Measurements from ENCODE around the gene SLC6A11.
A peak's percentile ranks its signal among the peaks of the same experiment; 100 is the strongest.

SLC6A11 gene

DNA sequence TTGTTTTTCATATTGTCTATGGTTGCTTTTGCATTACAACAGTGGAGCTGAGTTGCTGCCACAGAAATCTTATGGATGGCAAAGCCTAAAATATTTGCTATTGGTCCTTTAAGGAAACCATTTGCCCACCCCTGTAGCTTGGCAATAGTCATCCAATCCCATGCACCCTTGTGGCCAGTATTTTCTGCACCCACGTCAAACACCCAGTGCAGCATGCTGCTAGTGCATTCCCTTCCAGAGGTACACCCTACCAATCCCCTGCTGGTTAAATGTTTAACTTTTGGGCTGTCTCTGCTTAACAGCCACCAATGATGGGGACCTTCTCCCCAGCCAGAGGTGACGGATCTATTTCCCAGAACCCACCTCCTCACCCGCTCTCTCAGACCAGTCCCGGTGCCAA is 23.8 kb upstream of the SLC6A11 start:
- DNase-seq = no peak

DNA sequence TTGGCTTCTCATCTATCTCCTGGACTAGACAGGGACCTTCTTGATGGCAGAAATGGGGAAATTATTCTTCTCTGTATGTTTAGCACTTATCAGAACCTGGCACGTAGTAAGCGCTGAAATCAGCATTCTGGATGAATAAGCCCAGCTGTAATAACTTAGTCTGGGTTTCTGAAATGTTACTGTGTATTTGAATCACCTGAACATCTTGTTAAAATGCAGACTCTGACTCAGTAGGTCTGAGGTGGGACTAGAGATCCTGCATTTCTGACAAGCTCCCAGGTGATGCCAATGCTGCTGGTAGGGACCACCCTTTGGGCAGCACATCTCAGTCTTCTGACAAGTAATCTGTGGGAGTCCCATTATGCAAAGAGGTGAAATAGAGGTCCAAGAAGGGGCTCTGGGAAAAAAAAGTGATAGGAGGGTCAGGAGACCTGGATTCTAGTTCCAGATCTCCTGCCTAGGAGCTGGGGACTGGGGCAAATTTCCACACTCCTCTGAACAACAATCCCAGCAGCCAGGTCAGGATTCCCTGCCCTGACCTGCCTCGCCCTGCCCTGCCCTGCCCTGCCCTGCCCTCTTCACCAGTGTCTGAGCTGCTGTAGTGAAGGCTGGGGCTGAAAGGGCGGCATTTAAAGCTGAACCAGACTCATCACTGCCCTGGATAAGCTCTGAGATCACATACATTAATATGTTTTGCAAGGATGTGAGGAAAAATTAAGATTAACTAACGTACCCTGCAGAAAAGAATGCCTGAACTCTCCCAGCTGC is 17.2 kb upstream of the SLC6A11 start:
- DNase-seq = no peak

DNA sequence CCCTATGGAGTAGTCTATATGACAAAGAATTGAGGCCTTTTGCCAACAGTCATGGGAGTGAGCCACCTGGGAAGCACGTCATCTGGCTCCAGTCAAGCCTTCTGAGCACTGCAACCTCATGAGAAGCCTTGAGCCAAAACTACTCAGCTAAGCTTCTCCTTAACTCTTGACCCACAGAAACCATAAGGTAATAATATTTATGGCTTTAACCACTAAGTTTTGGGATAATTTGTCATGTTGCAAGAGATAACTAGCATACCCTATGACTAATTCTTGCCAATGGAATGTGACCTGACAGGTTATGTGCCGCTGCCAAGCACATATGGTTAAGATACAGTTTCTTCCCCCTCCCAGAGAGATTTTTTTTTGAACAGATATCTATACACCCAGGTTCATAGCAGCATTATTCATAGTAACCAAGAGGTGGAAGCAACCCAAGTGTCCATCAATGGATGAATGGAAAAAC is 11.8 kb upstream of the SLC6A11 start:
- peak; percentile 37 for DNase-seq

DNA sequence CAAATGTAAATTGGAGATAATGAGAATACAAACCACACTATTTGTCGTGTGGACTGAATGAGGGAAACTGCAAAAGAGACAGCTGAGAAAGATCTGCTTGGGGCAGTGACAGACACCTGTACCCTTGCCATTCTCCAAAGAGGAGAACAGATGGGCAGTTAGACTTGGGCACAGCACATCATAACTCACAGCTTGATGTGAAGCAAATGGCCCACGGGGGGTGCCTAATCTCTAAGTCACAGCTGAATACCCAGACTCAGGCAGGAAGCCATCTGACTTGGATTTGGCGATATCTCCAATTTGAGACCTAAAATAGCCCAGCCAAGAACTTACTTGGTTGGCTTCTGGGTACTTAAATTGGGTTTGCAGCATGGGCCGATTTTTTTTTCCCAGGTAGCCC is 10.0 kb upstream of the SLC6A11 start:
- DNase-seq = no peak

DNA sequence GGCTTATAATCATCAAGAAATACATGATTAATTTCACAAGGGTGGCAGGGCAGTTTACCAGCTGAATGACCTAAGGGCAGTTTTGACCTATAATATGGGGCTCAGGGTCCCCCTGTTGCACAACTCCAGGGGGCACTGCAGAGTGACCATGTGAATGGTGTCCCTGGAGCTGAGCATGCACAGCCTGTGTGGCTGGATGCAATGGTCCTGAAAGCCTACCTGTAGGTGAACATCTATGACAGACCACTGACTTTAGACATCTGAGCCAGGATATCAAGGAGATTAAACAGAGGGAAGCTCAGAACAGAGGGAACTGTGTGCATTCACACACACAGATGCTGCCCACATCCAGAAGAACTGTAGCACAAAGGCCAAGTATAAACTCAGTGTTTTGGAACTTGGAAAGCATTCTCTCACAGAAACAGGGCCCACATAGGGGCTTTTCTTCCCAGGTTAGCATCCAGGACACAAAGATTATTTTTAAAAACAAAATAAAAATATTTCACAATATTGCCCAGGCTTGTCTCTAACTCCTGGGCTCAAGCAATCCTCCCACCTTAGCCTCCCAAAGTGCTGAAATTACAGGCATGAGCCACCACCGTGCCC is 7.8 kb upstream of the SLC6A11 start:
- DNase-seq = no peak

DNA sequence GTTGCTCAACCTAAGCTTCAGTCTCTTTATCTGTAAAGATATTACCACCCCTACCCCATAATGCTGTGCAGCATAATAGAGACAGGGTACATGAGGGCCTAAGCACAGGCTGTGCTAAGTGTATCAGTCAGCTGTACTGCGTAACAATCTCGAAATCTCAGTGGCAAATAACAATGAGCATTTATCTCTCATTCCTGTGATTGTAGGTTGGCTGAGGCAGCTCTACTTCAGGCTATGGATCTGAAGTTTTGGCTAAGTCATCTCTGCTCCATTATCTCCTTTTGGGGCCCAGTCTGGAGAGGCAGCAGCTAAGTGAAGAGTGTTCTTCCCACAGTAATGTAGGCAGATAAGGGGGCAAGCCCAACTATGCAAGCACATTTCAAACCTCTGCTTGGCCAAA is 7.1 kb upstream of the SLC6A11 start:
- DNase-seq = no peak

DNA sequence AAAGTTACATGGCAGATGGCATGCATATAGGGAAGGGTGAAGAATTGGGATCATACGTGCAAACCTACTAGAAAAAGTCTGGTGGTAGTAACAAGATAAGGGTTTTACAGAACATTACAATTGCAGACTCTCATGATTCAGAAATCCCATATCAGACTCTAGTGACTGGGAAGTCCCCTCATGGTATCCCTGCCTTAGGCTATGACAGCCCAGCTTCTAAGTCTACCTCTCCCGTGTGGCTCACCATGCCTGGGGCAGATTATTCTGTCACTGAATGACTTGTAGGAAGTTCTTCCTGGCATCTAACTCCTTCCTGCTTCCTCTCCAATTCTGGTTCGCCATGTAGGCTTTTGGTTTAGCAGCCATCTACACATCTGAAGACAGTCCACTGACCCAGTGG is 5.7 kb upstream of the SLC6A11 start:
- DNase-seq = no peak

DNA sequence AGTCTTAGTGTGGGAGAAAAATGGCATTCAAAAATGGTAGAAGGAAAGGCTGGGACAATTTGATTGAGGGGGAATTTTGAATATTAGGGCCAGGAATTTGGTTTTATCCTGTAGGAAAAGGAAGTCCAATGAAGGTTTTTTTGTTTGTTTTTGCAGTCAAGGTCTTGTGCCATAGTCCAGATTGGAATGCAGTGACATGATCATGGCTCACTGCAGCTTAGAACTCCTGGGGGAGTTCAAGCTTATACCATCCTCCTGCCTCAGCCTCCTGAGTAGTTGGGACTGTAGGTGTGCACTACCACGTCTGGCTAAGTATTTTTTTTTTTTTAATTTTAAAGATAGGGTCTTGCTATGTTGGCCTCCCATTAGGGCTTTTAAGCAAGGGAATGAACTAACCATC is 2.6 kb upstream of the SLC6A11 start:
- DNase-seq = no peak

DNA sequence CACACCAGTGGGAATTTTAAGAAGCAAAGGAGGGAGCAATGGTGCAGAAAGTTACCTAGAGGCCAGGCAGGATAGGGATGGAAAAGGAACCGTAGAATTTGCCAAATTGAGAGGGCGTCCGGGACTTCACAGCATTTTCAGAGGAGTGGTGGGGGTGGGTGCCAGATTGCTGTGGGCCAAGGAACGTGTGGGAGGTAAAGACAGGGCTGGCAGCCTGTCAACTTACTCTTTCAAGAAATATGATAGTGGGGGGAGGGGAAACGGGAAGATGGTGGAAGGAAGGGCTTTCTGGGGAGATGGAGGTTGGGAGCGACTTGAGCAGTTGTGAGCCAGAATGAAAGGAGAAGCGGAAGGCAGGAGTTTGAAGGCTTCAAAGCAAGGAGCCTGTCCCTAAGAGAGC is 1.4 kb upstream of the SLC6A11 start:
- DNase-seq = no peak

DNA sequence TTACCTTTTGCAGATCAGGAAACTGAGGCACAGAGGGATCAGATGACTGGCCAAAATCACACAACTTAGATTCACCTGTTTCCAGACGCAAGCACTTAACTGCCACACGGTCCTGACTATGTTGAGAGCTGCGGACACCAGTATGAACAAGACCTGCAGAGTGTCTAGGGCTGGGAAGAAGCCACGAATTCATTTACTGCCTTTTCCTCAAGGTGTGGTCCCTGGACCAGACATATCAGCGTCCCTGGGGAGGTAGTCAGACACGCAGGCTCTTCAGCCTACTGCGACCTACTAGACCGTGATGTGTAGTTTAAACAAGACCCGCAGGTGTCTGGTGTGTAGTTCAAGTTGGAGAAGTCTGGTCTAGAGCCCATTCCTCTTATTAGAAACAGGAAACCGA is 541 bp upstream of the SLC6A11 start:
- DNase-seq = no peak

DNA sequence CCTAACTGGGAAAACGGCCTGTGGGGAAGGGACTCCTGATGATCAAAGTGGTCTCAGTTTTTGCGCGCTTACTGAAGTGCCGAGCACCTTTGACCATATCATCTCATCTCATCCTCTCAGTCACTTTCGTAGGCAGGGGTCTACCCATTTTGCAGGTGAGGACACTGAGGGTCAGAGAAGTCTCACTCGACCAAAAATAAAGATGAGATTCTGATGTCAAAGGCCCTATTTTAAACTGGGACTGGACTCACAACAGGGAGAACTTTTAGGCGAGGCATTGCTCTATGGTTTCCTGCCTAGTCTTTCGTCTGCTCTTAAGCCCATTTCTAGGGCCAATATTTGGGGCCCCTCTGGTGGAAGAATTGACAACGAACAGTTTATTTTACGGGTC is 830 bp downstream of the SLC6A11 start:
- no peak for DNase-seq

DNA sequence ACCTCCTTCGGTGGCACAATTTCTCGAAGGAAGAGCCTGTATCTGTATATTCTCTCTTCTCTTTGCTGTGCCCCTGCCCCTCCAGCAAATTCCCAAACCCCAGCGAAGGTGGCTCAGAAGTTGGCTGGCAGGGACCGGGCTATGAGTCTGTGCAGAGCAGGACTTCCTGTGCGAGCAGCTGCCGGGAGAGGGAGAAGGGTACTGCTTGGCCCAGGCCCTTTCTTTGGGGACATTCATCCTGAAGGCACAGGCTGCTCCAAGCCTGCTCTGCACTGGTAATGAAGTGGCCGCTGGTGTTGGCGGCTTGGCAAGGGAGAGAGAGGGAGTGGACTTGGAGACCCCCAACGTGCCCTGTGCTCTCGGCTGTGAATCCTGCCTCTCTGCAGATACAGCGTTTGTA is 1.5 kb downstream of the SLC6A11 start:
- DNase-seq = no peak

DNA sequence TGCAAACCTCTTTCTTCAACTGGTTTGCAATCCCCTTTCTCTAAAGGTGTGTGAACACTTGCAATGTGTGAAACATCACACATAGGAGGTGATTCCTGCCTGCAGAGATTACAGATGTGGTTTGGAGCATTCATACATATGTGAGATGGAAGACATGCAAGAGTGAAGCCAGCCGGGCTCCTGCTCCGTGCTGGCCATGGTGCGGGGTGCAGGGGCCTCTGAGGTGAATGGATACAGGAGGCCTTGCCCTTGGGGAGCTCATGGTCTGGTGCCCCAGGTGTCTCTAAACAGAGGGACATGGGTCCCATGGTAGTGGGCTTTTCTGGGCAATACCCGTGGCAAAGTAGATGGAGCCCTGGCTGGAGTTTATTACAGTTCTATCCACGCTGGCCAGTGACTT is 6.0 kb downstream of the SLC6A11 start:
- DNase-seq = no peak

DNA sequence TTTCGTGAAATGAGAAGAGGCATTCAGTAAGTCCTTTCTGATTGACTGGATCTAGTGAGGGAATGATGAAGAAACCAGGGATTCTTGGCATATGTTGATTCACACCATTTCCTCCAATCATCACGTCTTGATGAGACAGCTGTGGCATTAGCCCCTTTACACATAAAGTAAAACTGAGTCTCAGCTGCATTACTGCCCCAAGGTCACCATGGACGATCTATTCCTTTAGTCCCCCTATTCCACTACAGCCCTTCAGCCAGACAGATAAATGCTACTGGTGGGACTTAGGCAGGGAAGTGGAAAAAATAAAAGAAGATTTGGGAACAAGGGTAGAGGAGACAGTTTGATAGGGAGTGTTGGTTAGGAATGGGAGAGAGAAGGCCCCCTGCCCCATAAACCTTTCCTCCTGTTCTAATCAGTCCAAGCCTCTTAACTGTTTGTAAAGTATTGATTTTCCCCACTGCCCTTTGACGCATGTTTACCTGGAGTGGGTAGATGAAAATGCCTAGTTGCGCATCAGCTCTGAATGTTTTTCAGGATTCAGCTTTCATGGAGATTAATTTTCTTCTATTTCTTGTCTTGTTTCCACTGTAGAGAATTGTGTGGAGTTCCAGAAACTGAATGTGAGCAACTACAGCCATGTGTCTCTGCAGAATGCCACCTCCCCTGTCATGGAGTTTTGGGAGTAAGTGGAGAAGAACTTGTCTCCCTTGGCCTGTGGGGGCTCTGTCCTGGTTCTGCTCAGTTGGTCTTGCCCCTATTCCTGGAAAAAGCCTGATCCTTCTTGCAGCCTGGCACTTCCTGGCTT is 6.9 kb downstream of the SLC6A11 start:
- no peak for DNase-seq

DNA sequence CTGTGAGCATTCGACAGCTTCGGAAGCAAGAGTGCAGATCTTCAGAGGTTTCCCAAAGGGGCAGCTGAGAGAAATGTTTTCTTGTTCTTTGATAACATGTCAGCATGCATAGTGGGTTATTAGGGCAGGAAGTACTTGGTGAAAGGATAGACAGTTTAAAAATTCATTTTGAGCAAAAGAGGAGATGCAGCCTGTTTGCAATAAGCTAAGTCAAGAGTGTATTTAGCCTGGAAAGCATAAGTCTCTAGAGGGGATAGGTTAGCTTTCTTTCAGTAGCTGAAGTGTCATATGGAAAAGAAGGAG is 7.4 kb downstream of the SLC6A11 start:
- no peak for DNase-seq

DNA sequence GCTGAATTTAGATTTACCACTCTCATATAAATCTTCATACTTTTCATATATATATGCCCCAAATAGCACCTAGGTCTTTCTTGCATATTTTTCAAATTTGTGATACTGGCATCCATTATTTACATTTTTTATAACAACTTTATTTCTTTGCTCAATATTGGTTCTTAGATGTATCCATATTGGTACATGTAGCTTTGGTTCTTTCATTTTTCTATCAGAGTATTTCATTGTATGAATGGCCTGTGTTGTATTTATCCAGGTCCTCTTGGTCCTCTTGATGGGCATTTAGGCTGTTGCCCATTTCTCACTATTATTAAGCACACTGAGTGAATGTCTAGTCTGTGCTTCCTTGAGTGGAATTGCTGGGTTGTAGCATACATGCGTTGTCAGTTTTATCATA is 8.4 kb downstream of the SLC6A11 start:
- DNase-seq = no peak

DNA sequence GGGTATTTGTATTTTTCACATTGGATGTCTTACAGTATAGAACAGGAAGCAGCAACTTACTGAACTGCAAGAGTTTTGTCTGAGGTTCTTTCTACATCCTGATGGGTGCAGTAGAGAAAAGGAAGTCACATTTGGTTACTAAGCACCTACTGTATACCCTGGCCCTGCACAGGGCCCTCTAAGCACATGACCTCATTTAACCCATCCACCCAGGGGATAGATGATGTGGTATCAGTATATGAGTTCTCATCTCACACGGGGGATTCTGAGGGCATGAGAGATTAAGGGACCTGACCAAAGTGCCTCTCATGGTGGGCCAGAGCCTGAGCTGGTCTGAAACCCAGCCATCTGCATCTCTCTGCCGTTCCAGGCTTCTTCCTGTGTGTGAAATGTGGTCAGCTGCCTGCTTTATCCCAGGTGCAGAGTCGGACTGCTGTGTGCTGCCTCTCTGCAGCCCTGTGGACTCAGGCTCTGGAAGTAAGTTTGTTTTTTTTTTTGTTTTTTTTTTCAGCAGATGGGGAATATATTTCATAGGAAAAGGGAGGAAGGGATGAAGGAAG is 17.9 kb downstream of the SLC6A11 start:
- no peak for DNase-seq

DNA sequence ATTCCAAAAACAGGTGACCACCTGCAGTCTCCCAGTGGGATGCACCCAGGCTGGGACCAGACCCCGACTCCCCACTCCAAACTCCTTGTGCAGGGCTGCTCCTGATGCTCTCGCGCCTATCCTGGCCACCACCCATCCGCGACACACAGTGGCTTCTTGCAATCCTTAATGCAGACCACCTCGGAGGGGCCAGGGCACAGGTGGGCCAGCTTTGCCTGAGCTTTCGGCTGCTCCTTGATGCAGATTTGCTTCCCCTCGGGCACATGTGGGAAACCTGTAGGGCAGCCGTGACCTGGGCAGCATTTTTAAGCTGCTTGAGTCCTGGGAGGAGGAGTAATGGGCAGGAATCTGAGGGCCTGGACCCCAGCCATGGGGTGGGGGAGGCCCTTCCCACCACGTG is 18.9 kb downstream of the SLC6A11 start:
- DNase-seq = no peak

DNA sequence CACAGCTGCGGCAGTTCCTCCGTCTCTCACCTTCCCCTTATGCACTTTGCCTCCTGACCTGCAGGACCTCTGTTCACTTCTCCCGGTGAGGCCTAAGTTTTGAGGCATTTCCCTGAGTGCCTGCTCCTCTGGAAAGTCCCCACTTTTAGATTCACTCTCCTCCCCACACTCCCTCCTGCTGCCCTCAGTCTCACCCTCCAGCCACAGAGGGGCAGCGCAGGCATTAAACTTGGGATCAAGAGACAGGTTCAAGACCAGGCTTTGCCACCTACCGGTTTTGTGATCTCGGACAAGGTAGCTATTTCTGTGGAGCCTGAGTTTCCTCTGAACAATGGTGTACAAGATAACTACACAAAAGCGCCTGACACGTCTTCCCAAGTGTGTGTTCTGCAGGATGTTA is 19.4 kb downstream of the SLC6A11 start:
- DNase-seq = no peak

DNA sequence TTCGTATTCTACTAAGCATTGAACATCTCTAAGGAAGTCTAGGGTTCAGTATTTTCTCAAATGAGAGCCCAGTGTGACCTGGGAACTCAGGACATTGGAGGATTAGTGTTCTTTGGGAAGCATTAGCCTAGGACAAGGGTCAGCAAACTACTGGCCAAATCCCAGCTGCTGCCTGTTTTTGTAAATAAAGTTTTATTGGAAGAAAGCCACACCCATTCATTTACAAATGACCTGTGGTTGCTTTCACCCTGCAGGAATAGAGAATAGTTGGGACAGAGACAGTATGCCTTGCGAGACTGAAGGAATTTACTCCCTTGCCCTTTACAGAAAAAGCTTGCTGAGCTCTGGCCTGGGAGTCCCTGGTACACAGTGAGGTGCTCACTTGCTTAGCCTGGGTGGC is 20.6 kb downstream of the SLC6A11 start:
- DNase-seq = no peak

DNA sequence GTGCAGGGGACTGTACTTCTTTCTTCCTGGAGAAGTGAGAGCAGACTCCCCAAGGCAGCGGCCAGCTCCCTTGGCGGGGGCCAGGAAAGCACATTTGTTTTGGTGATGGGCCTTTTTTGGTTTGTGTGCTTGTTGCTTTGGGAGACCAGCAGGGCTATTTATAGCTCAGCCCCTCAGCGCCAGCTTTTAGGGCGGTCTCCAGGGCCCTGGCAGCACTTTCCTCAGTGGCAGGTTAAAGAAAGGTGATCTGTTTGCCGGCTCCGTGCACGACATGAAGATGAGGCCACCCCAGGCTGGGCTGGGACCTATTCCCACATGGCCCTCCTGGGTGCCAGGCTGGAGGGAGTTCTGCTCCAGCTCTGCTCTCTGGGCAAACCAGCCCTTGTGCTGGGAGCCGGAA is 21.8 kb downstream of the SLC6A11 start:
- DNase-seq = no peak

DNA sequence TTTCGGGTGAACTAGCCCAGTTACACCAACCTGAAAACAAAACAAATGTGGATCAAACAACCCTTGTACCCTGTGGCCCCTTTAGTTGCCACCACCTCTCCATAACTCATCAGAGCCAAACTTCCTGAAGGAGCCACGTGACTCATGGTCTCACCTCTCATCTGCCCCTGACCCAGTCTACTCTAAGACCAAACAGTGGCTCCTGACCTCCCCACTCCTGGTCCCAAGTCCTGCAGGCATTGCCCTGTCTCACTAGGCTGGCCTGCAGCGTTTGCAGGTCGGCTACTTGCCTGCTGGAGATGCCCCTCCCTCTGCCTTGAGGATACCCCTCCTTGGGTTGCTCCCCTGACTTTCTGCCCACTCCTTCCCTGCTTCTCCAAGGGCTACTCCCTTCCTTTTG is 23.1 kb downstream of the SLC6A11 start:
- no peak for DNase-seq

DNA sequence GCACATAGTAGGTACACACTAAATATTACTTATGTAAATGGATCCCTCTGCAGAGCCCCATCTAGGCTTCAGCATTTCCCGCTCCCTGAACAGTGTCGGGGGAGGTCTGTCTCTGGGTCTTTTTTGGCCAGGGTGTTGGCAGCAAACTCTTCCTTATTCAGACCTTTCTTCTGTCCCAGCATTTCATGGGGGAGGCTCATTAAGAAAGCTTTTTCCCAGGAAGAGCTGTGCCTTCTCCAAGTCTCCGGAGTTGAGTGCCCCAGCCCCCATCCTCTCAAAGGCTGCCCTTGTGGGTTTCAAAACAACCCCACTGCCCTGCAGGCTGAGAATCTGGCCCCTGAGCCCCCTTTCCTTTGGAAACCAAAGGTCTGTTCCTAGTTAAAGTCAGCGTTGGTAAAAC is 25.1 kb downstream of the SLC6A11 start:
- no peak for DNase-seq

DNA sequence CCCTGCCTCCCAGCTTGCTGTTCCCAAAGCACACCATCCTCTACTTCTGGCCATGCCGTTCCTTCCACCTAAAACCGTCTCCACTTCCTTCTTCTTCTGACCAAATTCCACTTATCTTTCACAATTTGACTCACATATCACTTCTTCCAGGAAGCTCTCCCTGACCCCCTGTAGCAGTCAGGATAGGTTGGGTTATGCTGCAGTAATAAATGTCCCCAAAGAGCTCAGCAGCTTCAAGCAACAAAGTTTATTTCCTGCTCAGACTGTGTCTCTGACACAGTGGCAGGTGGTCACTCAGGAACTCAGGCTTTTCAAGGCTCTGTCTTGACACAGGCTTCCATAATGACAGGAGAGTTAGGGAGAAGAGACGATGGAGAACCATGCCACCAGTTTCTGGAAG is 27.4 kb downstream of the SLC6A11 start:
- no peak for DNase-seq
